GM21367 (cell line): ENCODE measurements around the gene DLG5.
A peak's percentile ranks its signal among the peaks of the same experiment; 100 is the strongest.

Source experiments
- ATAC-seq: cut with Tn5 transposase; IDR thresholded peaks from one replicate; pipeline ENCODE4 v1.9.1; 2021; ENCODE audit not compliant: unreplicated experiment

DLG5 gene

GRCh38 chr10:77955136-77955535 is 28.6 kb upstream of the DLG5 start:
- no peak for ATAC-seq

GRCh38 chr10:77949167-77949566 is 22.6 kb upstream of the DLG5 start:
- ATAC-seq, result no peak

- no peak for ATAC-seq
These were observed 19.5 kb upstream of the DLG5 start for GRCh38 chr10:77946084-77946483.

GRCh38 chr10:77944519-77944918 is 18.0 kb upstream of the DLG5 start:
- ATAC-seq, result no peak

GRCh38 chr10:77943121-77943901 is 16.8 kb upstream of the DLG5 start:
- no peak for ATAC-seq

GRCh38 chr10:77941790-77942189 is 15.2 kb upstream of the DLG5 start:
- ATAC-seq, result no peak

GRCh38 chr10:77940627-77941026 is 14.1 kb upstream of the DLG5 start:
- ATAC-seq, result no peak

GRCh38 chr10:77940225-77940624 is 13.7 kb upstream of the DLG5 start:
- no peak for ATAC-seq

GRCh38 chr10:77939561-77940001 is 13.0 kb upstream of the DLG5 start:
- no peak for ATAC-seq

GRCh38 chr10:77936697-77937567 is 10.4 kb upstream of the DLG5 start:
- no peak for ATAC-seq

GRCh38 chr10:77932016-77932715 is 5.6 kb upstream of the DLG5 start:
- ATAC-seq, result no peak

GRCh38 chr10:77927402-77928246 is 1.1 kb upstream of the DLG5 start:
- no peak for ATAC-seq

GRCh38 chr10:77925795-77926565 is 575 bp downstream of the DLG5 start:
- peak; percentile 45 for ATAC-seq

GRCh38 chr10:77925410-77925794 is 1.2 kb downstream of the DLG5 start:
- ATAC-seq, result no peak

GRCh38 chr10:77922566-77923179 is 3.9 kb downstream of the DLG5 start:
- no peak for ATAC-seq

- no peak for ATAC-seq
These were observed 4.5 kb downstream of the DLG5 start for GRCh38 chr10:77922055-77922454.

- no peak for ATAC-seq
These were observed 5.2 kb downstream of the DLG5 start for GRCh38 chr10:77921395-77921794.

- ATAC-seq, result no peak
These were observed 6.1 kb downstream of the DLG5 start for GRCh38 chr10:77920495-77920894.

GRCh38 chr10:77919713-77920108 is 6.8 kb downstream of the DLG5 start:
- no peak for ATAC-seq
